ENCODE data around the gene KDM6A. TPM values are rescaled to one million over a fixed set of nuclear protein-coding genes. Genes with fewer than 3 reads are reported as not detected.

KDM6A gene
- total RNA-seq, 1 experiment from 2014 or later = 42.8 TPM

- Histone ChIP-seq H2BK120ac (ENCODE audit: low read depth, low read length, poor library complexity, severe bottlenecking) (no peak overlapping the region), H2BK20ac (ENCODE audit: low read depth, low read length, poor library complexity, severe bottlenecking) (no peak overlapping the region), H4K20me1 (ENCODE audit: control insufficient read depth, insufficient read depth, insufficient read length) (no peaks in the 10 kb centered on the region), H2AFZ (ENCODE audit: low read length) (no peak overlapping the region), H3K18ac (ENCODE audit: insufficient read length, low read depth, low read length) (no peak overlapping the region), H2BK15ac (ENCODE audit: low read depth, low read length) (no peak overlapping the region), H4K91ac (ENCODE audit: insufficient read length, low read depth, low read length) (no peak overlapping the region), H2AK5ac (ENCODE audit: insufficient read length, low read length) (no peak overlapping the region), H3K4me2 (ENCODE audit: insufficient read depth, insufficient read length, low read length) (no peak overlapping the region), H3K14ac (ENCODE audit: insufficient read depth, low read length) (no peak overlapping the region), H3K27me3 (ENCODE audit: insufficient read depth, low read length) (no peaks in the 10 kb centered on the region), H2BK5ac (ENCODE audit: insufficient read length, low read length) (no peak overlapping the region), H2BK12ac (ENCODE audit: insufficient read length, low read depth, low read length) (no peak overlapping the region), H3K4ac (ENCODE audit: low read depth, low read length) (no peak overlapping the region), H3K9me3 (ENCODE audit: control insufficient read depth, low read depth, low read length) (peaks cover 12% of the 10 kb centered on the region), H3T11ph (ENCODE audit: low read length) (no peak overlapping the region), H3K23ac (ENCODE audit: insufficient read length, low read depth, low read length) (no peak overlapping the region), H3K23me2 (ENCODE audit: insufficient read length, low read depth, low read length, poor library complexity, severe bottlenecking) (peaks cover under 1% of the 10 kb centered on the region), H3K27ac (ENCODE audit: insufficient read length, low read depth, low read length) (no peak overlapping the region), H4K5ac (ENCODE audit: insufficient read length, low read depth, low read length) (no peak overlapping the region), H4K8ac (replicated peaks; ENCODE audit: insufficient read length, low read depth, low read length) (no peak overlapping the region), H3K79me2 (ENCODE audit: insufficient read depth, low read length) (peaks cover 44% of the 10 kb centered on the region; the same call in 1 of the 2 replicates), H3K79me1 (ENCODE audit: insufficient read depth, low read depth, low read length, poor library complexity, severe bottlenecking) (no peaks in the 10 kb centered on the region), H3K4me1 (ENCODE audit: insufficient read depth, low read length) (no peaks in the 10 kb centered on the region), H3K56ac (ENCODE audit: insufficient read length, low read depth, low read length) (no peak overlapping the region), H3K9ac (ENCODE audit: extremely low read depth, insufficient read length, low read length) (no peak overlapping the region)
- no peak for DNase-seq
- no CpG with 5 or more reads among the region's 2 CpGs for WGBS (ENCODE audit: extremely low coverage, insufficient read length, low lambda C conversion rate)
- TF ChIP-seq CTCF (conservative IDR thresholded peaks at IDR 0.05) = no peak
- peaks cover 22 to 25% of the 10 kb centered on the region in 2 experiments for H3K4me1 Mint-ChIP-seq
- no peaks in the 10 kb centered on the region for H3K27me3 Mint-ChIP-seq (ENCODE audit: low read depth)
- H3K9me3 Mint-ChIP-seq = peaks cover 55 to 56% of the 10 kb centered on the region in 2 experiments
- H3K27ac Mint-ChIP-seq = no peak overlapping the region
- H3K4me3 Mint-ChIP-seq = no peak overlapping the region
- peaks cover 18 to 33% (median 20%) of the 10 kb centered on the region in 3 experiments; a peak in 6 of 7 replicates for H3K36me3 Mint-ChIP-seq (ENCODE audit: insufficient read depth in 1 of 3, low read depth in 3 of 3)
Observed at GRCh38 chrX:44957848-44958247, 84.9 kb downstream of the KDM6A start.
